DND-41 (cell line): ENCODE data around the gene INTS7.

Experiments
- ATAC-seq: fragments of 200-7000 bp; cut with Tn5 transposase; 3 replicates; pipeline ENCODE4 v1.9.1; 2021; ENCODE audit warnings: low read depth; ENCODE audit not compliant: insufficient read depth
- DNase-seq: peaks from one replicate; pipeline ENCODE4 v3.0.0-alpha.2; 2020
- H2AFZ ChIP-seq: 2 replicates; pipeline ENCODE4 v1.6.0; 2012; ENCODE audit warnings: low read depth, low read length
- H3K27ac ChIP-seq: 2 replicates; pipeline ENCODE4 v1.5.1; 2012; ENCODE audit warnings: low read length, inconsistent platforms
- H3K27me3 ChIP-seq: fragments of 200-600 bp; sonication (generic); 2 replicates; pipeline ENCODE4 v1.6.0; 2012; ENCODE audit warnings: low read length, mild to moderate bottlenecking, inconsistent platforms; ENCODE audit not compliant: insufficient read depth, poor library complexity
- H3K36me3 ChIP-seq: 2 replicates; pipeline ENCODE4 v1.5.1; 2012; ENCODE audit warnings: low read length, inconsistent platforms; ENCODE audit not compliant: insufficient read depth
- H3K4me1 ChIP-seq: 2 replicates; pipeline ENCODE4 v1.5.1; 2012; ENCODE audit warnings: mild to moderate bottlenecking, low read length; ENCODE audit not compliant: insufficient read depth
- H3K4me2 ChIP-seq: 2 replicates; pipeline ENCODE4 v1.6.0; 2012; ENCODE audit warnings: mild to moderate bottlenecking, moderate library complexity, low read length, inconsistent platforms; ENCODE audit not compliant: insufficient read depth
- H3K4me3 ChIP-seq, 2 experiments: fragments of 200-600 bp in 1 of 2; shearing (Covaris generic) in 1 of 2; 2 replicates each; pipeline ENCODE4 v1.5.1; 2012 to 2016; ENCODE audit warnings: inconsistent platforms in 2 of 2, low read length in 2 of 2, mild to moderate bottlenecking in 2 of 2, low read depth in 1 of 2, moderate library complexity in 1 of 2
- H3K79me2 ChIP-seq: 2 replicates; pipeline ENCODE4 v1.6.0; 2012; ENCODE audit warnings: low read length, inconsistent platforms; ENCODE audit not compliant: insufficient read depth
- H3K9ac ChIP-seq: 2 replicates; pipeline ENCODE4 v1.6.0; 2012; ENCODE audit warnings: low read depth, mild to moderate bottlenecking, inconsistent platforms, low read length, moderate library complexity
- H3K9me3 ChIP-seq: 2 replicates; pipeline ENCODE4 v1.5.1; 2012; ENCODE audit warnings: low read length, moderate library complexity, mild to moderate bottlenecking, inconsistent platforms; ENCODE audit not compliant: insufficient read depth, severe bottlenecking
- H4K20me1 ChIP-seq: 2 replicates; pipeline ENCODE4 v1.6.0; 2012; ENCODE audit warnings: low read length; ENCODE audit not compliant: insufficient read depth
- EZH2 ChIP-seq: IDR thresholded peaks from 3 replicates; pipeline ENCODE4 v1.6.1; 2012; ENCODE audit warnings: borderline replicate concordance, low read depth, mild to moderate bottlenecking, moderate library complexity, low read length, inconsistent platforms; ENCODE audit not compliant: severe bottlenecking
- TF ChIP-seq, protein P1 (sequence below): IDR thresholded peaks from 2 replicates; pipeline ENCODE4 v1.5.1; 2012; ENCODE audit warnings: borderline replicate concordance, low read length, moderate library complexity, mild to moderate bottlenecking; ENCODE audit not compliant: poor library complexity, severe bottlenecking; ENCODE audit errors: extremely low read depth

Gene INTS7

GRCh38 chr1:211902624-211903291 is 132.6 kb downstream of the INTS7 start:
- no peak for TF ChIP-seq EZH2
- TF ChIP-seq, protein P1, sequence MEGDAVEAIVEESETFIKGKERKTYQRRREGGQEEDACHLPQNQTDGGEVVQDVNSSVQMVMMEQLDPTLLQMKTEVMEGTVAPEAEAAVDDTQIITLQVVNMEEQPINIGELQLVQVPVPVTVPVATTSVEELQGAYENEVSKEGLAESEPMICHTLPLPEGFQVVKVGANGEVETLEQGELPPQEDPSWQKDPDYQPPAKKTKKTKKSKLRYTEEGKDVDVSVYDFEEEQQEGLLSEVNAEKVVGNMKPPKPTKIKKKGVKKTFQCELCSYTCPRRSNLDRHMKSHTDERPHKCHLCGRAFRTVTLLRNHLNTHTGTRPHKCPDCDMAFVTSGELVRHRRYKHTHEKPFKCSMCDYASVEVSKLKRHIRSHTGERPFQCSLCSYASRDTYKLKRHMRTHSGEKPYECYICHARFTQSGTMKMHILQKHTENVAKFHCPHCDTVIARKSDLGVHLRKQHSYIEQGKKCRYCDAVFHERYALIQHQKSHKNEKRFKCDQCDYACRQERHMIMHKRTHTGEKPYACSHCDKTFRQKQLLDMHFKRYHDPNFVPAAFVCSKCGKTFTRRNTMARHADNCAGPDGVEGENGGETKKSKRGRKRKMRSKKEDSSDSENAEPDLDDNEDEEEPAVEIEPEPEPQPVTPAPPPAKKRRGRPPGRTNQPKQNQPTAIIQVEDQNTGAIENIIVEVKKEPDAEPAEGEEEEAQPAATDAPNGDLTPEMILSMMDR = no peak
- Histone ChIP-seq H3K4me2 (no peak overlapping the region), H3K9ac (no peak overlapping the region), H3K27ac (no peak overlapping the region), H2AFZ (no peak overlapping the region), H3K4me1 (no peaks in the 10 kb centered on the region), H3K36me3 (no peaks in the 10 kb centered on the region), H3K27me3 (no peaks in the 10 kb centered on the region), H3K79me2 (no peaks in the 10 kb centered on the region), H4K20me1 (no peaks in the 10 kb centered on the region), H3K9me3 (peaks cover 17% of the 10 kb centered on the region), H3K4me3 (no peak overlapping the region)
- ATAC-seq = no peak
- DNase-seq = no peak

- no peak overlapping the region for H3K4me2 ChIP-seq
- H3K9me3 ChIP-seq = peaks cover 17% of the 10 kb centered on the region
- H3K36me3 ChIP-seq = no peaks in the 10 kb centered on the region
- H4K20me1 ChIP-seq = no peaks in the 10 kb centered on the region
- H3K4me1 ChIP-seq = no peaks in the 10 kb centered on the region
- no peak for DNase-seq
- no peak for TF ChIP-seq EZH2
- TF ChIP-seq, protein P1 = no peak
- H3K4me3 ChIP-seq = no peak overlapping the region
- H3K9ac ChIP-seq = no peak overlapping the region
- no peaks in the 10 kb centered on the region for H3K27me3 ChIP-seq
- no peaks in the 10 kb centered on the region for H3K79me2 ChIP-seq
- H2AFZ ChIP-seq = no peak overlapping the region
- no peak overlapping the region for H3K27ac ChIP-seq
- no peak for ATAC-seq
Observed at GRCh38 chr1:211901945-211902344, 133.4 kb downstream of the INTS7 start.

DNA sequence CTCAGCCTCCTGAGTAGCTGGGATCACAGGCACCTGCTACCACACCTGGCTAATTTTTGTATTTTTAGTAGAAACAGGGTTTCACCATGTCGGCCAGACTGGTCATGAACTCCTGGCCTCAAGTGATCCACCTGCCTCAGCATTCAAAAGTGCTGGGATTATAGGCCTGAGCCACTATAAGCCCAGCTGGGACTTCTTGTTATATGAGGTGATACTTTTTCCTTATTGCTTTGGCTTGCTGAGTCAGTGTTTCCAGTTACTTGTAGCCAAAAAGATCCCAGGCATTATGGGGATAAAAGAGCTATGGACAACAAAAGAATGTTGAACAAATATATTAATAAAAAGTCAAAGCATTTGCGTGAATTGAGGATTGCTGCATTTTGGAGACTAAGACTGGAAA is 134.9 kb downstream of the INTS7 start:
- Histone ChIP-seq H3K4me2 (no peak overlapping the region), H3K36me3 (no peaks in the 10 kb centered on the region), H4K20me1 (no peaks in the 10 kb centered on the region), H3K27ac (no peak overlapping the region), H3K79me2 (no peaks in the 10 kb centered on the region), H3K9me3 (peaks cover 17% of the 10 kb centered on the region), H3K4me3 (no peak overlapping the region), H2AFZ (no peak overlapping the region), H3K4me1 (no peaks in the 10 kb centered on the region), H3K9ac (no peak overlapping the region), H3K27me3 (peaks cover under 1% of the 10 kb centered on the region)
- no peak for DNase-seq
- TF ChIP-seq, protein P1 = no peak
- ATAC-seq = no peak
